ENCODE data around the gene STAB1. TPM values are rescaled to one million over a fixed set of nuclear protein-coding genes. Genes with fewer than 3 reads are reported as not detected.

The STAB1 gene
- total and polyA plus RNA-seq, 2 experiments from 2014 or later = 0.90 to 1.9 TPM

DNA sequence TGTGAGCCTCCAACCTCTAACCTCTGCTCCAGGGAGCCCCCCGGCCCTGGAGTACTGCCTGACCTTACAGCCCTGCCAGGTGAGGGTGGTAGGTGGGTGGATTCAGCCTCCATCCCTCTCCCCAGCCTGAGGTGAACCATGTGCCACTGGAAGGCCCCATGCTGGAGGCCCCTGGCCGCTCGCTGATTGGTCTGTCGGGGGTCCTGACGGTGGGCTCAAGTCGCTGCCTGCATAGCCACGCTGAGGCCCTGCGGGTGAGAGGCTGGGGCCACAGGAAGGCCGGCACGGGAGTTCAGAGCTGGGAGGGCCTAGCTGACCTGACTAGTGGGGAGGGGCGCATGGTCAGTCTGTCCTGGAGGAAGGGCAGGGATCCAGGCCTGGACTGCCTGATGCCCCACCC, 19.4 kb downstream of the STAB1 start:
- no peaks in the 10 kb centered on the region; the same call in 2 of the 3 replicates for H3K9me3 Mint-ChIP-seq
- Histone ChIP-seq H3K9me2 (ENCODE audit: insufficient read depth) (no peaks in the 10 kb centered on the region), H3K79me2 (replicated peaks; ENCODE audit: insufficient read depth) (no peaks in the 10 kb centered on the region), H3K36me3 (ENCODE audit: insufficient read depth) (no peaks in the 10 kb centered on the region), H3K4me1 (ENCODE audit: insufficient read depth) (no peaks in the 10 kb centered on the region), H3K27me3 (ENCODE audit: insufficient read depth) (no peaks in the 10 kb centered on the region), H3K27ac (ENCODE audit: low read depth) (no peak overlapping the region), H4K20me1 (replicated peaks; ENCODE audit: insufficient read depth) (no peaks in the 10 kb centered on the region), H2AFZ (no peak overlapping the region), H3K4me2 (no peak overlapping the region), H3F3A (replicated peaks; ENCODE audit: low read depth) (0 out of 2 replicates have a peak, but pooled peaks cover 2% of the 10 kb centered on the region), H3K4me3 (no peak overlapping the region)
- H3K4me3 Mint-ChIP-seq = no peak overlapping the region
- no peak overlapping the region for H3K27ac Mint-ChIP-seq
- DNase-seq (ENCODE audit: low spot score) (no peak), ATAC-seq (no peak)
- peaks cover 5% of the 10 kb centered on the region; the same call in 2 of the 3 replicates for H3K4me1 Mint-ChIP-seq
- peaks cover 20% of the 10 kb centered on the region for H3K27me3 Mint-ChIP-seq (ENCODE audit: insufficient read depth, low read depth, poor library complexity)
- H3K36me3 Mint-ChIP-seq (ENCODE audit: low read depth) = no peaks in the 10 kb centered on the region
- TF ChIP-seq NANOG (IDR thresholded peaks at IDR 0.05; ENCODE audit: borderline replicate concordance) (no peak), CREB1 (CRISPR knock-in tag; IDR thresholded peaks at IDR 0.05; ENCODE audit: low read depth) (no peak), JUNB (IDR thresholded peaks at IDR 0.05; ENCODE audit: unreplicated experiment) (no peak), ZNF462 (CRISPR knock-in tag; IDR thresholded peaks at IDR 0.05) (no peak), STAT1 (IDR thresholded peaks at IDR 0.05; ENCODE audit: unreplicated experiment) (no peak), POLR2AphosphoS5 (IDR thresholded peaks at IDR 0.05; ENCODE audit: low read depth) (no peak), ZNF114 (CRISPR knock-in tag; IDR thresholded peaks at IDR 0.05) (no peak), EZH2 (IDR thresholded peaks at IDR 0.05; ENCODE audit: low read depth, unreplicated experiment) (no peak), ZNF331 (CRISPR knock-in tag; IDR thresholded peaks at IDR 0.05; ENCODE audit: low read depth) (no peak)
- TF ChIP-seq, protein P1, sequence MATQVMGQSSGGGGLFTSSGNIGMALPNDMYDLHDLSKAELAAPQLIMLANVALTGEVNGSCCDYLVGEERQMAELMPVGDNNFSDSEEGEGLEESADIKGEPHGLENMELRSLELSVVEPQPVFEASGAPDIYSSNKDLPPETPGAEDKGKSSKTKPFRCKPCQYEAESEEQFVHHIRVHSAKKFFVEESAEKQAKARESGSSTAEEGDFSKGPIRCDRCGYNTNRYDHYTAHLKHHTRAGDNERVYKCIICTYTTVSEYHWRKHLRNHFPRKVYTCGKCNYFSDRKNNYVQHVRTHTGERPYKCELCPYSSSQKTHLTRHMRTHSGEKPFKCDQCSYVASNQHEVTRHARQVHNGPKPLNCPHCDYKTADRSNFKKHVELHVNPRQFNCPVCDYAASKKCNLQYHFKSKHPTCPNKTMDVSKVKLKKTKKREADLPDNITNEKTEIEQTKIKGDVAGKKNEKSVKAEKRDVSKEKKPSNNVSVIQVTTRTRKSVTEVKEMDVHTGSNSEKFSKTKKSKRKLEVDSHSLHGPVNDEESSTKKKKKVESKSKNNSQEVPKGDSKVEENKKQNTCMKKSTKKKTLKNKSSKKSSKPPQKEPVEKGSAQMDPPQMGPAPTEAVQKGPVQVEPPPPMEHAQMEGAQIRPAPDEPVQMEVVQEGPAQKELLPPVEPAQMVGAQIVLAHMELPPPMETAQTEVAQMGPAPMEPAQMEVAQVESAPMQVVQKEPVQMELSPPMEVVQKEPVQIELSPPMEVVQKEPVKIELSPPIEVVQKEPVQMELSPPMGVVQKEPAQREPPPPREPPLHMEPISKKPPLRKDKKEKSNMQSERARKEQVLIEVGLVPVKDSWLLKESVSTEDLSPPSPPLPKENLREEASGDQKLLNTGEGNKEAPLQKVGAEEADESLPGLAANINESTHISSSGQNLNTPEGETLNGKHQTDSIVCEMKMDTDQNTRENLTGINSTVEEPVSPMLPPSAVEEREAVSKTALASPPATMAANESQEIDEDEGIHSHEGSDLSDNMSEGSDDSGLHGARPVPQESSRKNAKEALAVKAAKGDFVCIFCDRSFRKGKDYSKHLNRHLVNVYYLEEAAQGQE (IDR thresholded peaks at IDR 0.05; ENCODE audit: unreplicated experiment) = no peak
- TF ChIP-seq, protein P2, sequence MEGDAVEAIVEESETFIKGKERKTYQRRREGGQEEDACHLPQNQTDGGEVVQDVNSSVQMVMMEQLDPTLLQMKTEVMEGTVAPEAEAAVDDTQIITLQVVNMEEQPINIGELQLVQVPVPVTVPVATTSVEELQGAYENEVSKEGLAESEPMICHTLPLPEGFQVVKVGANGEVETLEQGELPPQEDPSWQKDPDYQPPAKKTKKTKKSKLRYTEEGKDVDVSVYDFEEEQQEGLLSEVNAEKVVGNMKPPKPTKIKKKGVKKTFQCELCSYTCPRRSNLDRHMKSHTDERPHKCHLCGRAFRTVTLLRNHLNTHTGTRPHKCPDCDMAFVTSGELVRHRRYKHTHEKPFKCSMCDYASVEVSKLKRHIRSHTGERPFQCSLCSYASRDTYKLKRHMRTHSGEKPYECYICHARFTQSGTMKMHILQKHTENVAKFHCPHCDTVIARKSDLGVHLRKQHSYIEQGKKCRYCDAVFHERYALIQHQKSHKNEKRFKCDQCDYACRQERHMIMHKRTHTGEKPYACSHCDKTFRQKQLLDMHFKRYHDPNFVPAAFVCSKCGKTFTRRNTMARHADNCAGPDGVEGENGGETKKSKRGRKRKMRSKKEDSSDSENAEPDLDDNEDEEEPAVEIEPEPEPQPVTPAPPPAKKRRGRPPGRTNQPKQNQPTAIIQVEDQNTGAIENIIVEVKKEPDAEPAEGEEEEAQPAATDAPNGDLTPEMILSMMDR (conservative IDR thresholded peaks at IDR 0.05; ENCODE audit: low read depth in 2 of 2) = no peak
- TF ChIP-seq, protein P3, sequence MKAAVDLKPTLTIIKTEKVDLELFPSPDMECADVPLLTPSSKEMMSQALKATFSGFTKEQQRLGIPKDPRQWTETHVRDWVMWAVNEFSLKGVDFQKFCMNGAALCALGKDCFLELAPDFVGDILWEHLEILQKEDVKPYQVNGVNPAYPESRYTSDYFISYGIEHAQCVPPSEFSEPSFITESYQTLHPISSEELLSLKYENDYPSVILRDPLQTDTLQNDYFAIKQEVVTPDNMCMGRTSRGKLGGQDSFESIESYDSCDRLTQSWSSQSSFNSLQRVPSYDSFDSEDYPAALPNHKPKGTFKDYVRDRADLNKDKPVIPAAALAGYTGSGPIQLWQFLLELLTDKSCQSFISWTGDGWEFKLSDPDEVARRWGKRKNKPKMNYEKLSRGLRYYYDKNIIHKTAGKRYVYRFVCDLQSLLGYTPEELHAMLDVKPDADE (IDR thresholded peaks at IDR 0.05) = no peak
